ENCODE data around the gene NKD2. TPM values are rescaled to one million over a fixed set of nuclear protein-coding genes. Genes with fewer than 3 reads are reported as not detected.

The NKD2 gene
- total RNA-seq, 2 donors from 2014 or later: 1.4 to 1.5 TPM

DNA sequence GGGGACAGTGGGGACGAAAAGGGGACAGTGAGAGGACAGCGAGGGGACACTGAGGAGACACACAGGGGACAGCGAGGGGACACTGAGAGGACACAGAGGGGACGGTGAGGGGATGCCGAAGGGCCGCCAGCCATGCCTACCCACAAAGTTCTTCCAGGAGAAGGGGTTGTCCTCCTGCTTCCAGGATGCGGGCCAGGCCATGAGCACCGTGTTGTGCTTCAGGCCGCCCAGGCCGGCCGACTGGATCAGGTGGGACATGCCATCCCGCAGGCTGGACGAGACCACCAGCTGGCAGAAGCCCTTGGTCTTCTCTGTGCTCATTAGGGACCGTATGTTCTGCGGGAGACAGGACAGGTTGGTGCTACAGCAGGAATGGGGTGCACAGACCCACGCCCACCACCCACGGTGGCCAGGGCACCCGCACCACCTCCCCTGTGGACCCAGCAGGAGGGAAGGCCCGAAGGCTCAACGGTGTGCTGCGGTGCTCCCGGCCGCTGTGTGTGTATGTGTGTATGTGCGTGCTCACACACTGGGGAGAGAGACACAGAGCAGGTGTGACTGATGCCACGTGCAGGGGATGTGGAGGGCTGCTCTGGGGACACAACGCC, 56.6 kb downstream of the NKD2 start:
- H3K27me3 ChIP-seq (replicated peaks; ENCODE audit: insufficient read depth): no peaks in the 10 kb centered on the region
- H3K9me3 ChIP-seq: no peaks in the 10 kb centered on the region
- no peaks in the 10 kb centered on the region for H3K4me1 ChIP-seq (ENCODE audit: control insufficient read depth in 1 of 2, low read depth in 2 of 2)
- H3K4me3 ChIP-seq: no peak overlapping the region
- no peak for ATAC-seq (ENCODE audit: insufficient number of reproducible peaks, low FRiP score, low read depth)
- H3K27ac ChIP-seq: no peak overlapping the region
- DNase-seq (ENCODE audit: low spot score): no peak
- no peak for TF ChIP-seq CTCF (IDR thresholded peaks at IDR 0.05)
- peaks cover 7% of the 10 kb centered on the region for H3K36me3 ChIP-seq

DNA sequence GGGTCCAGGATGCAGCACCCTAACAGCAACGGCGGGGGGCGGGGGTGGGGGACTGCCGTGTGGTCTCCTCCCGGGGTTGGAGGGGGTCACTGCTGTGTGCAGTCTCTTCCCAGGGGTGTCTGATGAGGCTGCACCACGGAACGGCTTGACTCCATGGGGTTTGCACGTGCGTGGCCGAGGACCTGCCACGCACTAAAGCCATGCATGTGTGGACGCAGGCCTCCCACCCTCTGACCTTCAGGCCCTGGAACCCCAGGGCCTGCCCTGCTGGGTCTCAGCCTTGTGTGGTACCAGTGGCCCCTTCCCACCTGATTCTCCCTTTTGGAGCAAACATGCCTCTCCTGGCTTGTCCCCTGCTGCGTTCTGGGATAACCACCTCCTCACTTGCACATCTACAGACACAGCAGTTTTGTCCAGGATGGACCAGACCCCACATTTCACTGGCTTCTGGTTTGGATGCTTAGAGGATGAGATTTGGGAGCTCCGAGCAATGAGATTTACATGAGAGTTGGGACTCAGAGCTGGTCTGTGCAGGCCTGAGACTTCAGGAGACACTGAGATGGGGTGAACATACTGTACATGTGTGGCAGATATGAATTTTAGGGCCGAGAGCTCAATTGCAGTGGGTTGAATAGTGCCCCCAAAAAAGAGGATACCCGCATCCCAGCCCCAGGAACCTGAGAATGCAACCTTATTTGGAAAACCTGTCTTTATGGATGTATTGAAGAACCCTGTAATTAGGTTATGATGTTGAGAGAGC, 57.5 kb downstream of the NKD2 start:
- Histone ChIP-seq H3K9me3 (no peaks in the 10 kb centered on the region), H3K27me3 (replicated peaks; ENCODE audit: insufficient read depth) (no peaks in the 10 kb centered on the region), H3K4me3 (no peak overlapping the region), H3K4me1 (ENCODE audit: control insufficient read depth in 1 of 2, low read depth in 2 of 2) (no peaks in the 10 kb centered on the region), H3K27ac (no peak overlapping the region), H3K36me3 (peaks cover 7% of the 10 kb centered on the region)
- no peak for TF ChIP-seq CTCF (IDR thresholded peaks at IDR 0.05)
- no peak for DNase-seq (ENCODE audit: low spot score)
- no peak for ATAC-seq (ENCODE audit: insufficient number of reproducible peaks, low FRiP score, low read depth)

- no peak for TF ChIP-seq CTCF (IDR thresholded peaks at IDR 0.05)
- Histone ChIP-seq H3K9me3 (no peaks in the 10 kb centered on the region), H3K27ac (no peak overlapping the region), H3K27me3 (replicated peaks; ENCODE audit: insufficient read depth) (no peaks in the 10 kb centered on the region), H3K4me1 (ENCODE audit: control insufficient read depth in 1 of 2, low read depth in 2 of 2) (no peaks in the 10 kb centered on the region), H3K36me3 (peaks cover 7% of the 10 kb centered on the region), H3K4me3 (no peak overlapping the region)
- DNase-seq (ENCODE audit: low spot score) (no peak), ATAC-seq (ENCODE audit: insufficient number of reproducible peaks, low FRiP score, low read depth) (no peak)
Measured at GRCh38 chr5:1066676-1067075, 58.1 kb downstream of the NKD2 start.

GRCh38 chr5:1067141-1068121, 58.8 kb downstream of the NKD2 start:
- no peaks in the 10 kb centered on the region for H3K4me1 ChIP-seq (ENCODE audit: control insufficient read depth in 1 of 2, low read depth in 2 of 2)
- ATAC-seq (ENCODE audit: insufficient number of reproducible peaks, low FRiP score, low read depth): no peak
- no peak overlapping the region for H3K27ac ChIP-seq
- H3K36me3 ChIP-seq: peaks cover 7% of the 10 kb centered on the region
- no peaks in the 10 kb centered on the region for H3K9me3 ChIP-seq
- no peak for DNase-seq (ENCODE audit: low spot score)
- TF ChIP-seq CTCF (IDR thresholded peaks at IDR 0.05): no peak
- no peaks in the 10 kb centered on the region for H3K27me3 ChIP-seq (replicated peaks; ENCODE audit: insufficient read depth)
- no peak overlapping the region for H3K4me3 ChIP-seq

All from thoracic aorta (tissue), 2 donors.